OCI-LY1 (cell line): Measurements from ENCODE around the gene SLC2A9.

Experiments
- H2AFZ ChIP-seq: fragments of 200-600 bp; sonication (generic), shearing (Covaris generic); 2 replicates; pipeline ENCODE4 v1.6.0; 2014; ENCODE audit warnings: antibody characterized with exemption, mild to moderate bottlenecking, low read length
- H3F3A ChIP-seq: fragments of 200-600 bp; sonication (generic), shearing (Covaris generic); 2 replicates; pipeline ENCODE4 v1.6.0; 2014; ENCODE audit warnings: mild to moderate bottlenecking, antibody characterized with exemption, low read length, moderate library complexity; ENCODE audit not compliant: insufficient read depth
- H3K27ac ChIP-seq: fragments of 200-600 bp; sonication (generic); 2 replicates; pipeline ENCODE4 v1.5.1; 2014; ENCODE audit warnings: low read length, mixed run types, mild to moderate bottlenecking, low read depth; ENCODE audit not compliant: poor library complexity, severe bottlenecking
- H3K27me3 ChIP-seq: fragments of 200-600 bp; sonication (generic); 2 replicates; pipeline ENCODE4 v1.6.0; 2014; ENCODE audit warnings: antibody characterized with exemption, mild to moderate bottlenecking, low read length, moderate library complexity; ENCODE audit not compliant: insufficient read depth
- H3K36me3 ChIP-seq: fragments of 200-600 bp; sonication (generic); 2 replicates; pipeline ENCODE4 v1.6.1; 2014; ENCODE audit warnings: mild to moderate bottlenecking, antibody characterized with exemption, low read length, moderate library complexity, mixed read lengths; ENCODE audit not compliant: insufficient read depth
- H3K4me1 ChIP-seq: fragments of 200-600 bp; sonication (generic); 2 replicates; pipeline ENCODE4 v1.5.1; 2014; ENCODE audit warnings: mild to moderate bottlenecking, low read length, moderate library complexity; ENCODE audit not compliant: insufficient read depth, severe bottlenecking
- H3K4me2 ChIP-seq: fragments of 200-600 bp; sonication (generic), shearing (Covaris generic); 2 replicates; pipeline ENCODE4 v1.6.1; 2014; ENCODE audit warnings: low read length
- H3K4me3 ChIP-seq: fragments of 200-600 bp; sonication (generic); 2 replicates; pipeline ENCODE4 v1.5.1; 2014; ENCODE audit warnings: low read length, low read depth, mild to moderate bottlenecking, mixed read lengths; ENCODE audit not compliant: poor library complexity, severe bottlenecking
- H3K79me2 ChIP-seq: fragments of 200-600 bp; shearing (Covaris generic); 2 replicates; pipeline ENCODE4 v1.6.1; 2016; ENCODE audit warnings: mixed run types, low read length, mixed read lengths; ENCODE audit not compliant: insufficient read depth
- H3K9ac ChIP-seq: fragments of 200-600 bp; sonication (generic), shearing (Covaris generic); 2 replicates; pipeline ENCODE4 v1.6.1; 2014; ENCODE audit warnings: mild to moderate bottlenecking, low read length, mixed read lengths
- H3K9me2 ChIP-seq: fragments of 200-600 bp; sonication (generic), shearing (Covaris generic); 2 replicates; pipeline ENCODE4 v1.6.1; 2014; ENCODE audit warnings: low read depth, mild to moderate bottlenecking, low read length, mixed read lengths
- H3K9me3 ChIP-seq: fragments of 200-600 bp; shearing (Covaris generic); 2 replicates; pipeline ENCODE4 v1.6.1; 2014; ENCODE audit warnings: low read length, mixed read lengths
- H4K20me1 ChIP-seq: fragments of 200-600 bp; sonication (generic), shearing (Covaris generic); 2 replicates; pipeline ENCODE4 v1.6.0; 2016; ENCODE audit warnings: mild to moderate bottlenecking, low read length; ENCODE audit not compliant: insufficient read depth
- EZH2 ChIP-seq: fragments of 200-600 bp; sonication (generic), shearing (Covaris generic); IDR thresholded peaks from 2 replicates; pipeline ENCODE4 v1.8.0; 2017; ENCODE audit warnings: borderline replicate concordance, mixed run types, mild to moderate bottlenecking, antibody characterized with exemption, low read length, moderate library complexity, mixed read lengths
- TF ChIP-seq, protein P1 (sequence below): fragments of 200-600 bp; sonication (generic), shearing (Covaris generic); IDR thresholded peaks from 2 replicates; pipeline ENCODE4 v1.5.1; 2017; ENCODE audit warnings: mild to moderate bottlenecking, antibody characterized with exemption, low read length, moderate library complexity, mixed read lengths

SLC2A9 gene

DNA sequence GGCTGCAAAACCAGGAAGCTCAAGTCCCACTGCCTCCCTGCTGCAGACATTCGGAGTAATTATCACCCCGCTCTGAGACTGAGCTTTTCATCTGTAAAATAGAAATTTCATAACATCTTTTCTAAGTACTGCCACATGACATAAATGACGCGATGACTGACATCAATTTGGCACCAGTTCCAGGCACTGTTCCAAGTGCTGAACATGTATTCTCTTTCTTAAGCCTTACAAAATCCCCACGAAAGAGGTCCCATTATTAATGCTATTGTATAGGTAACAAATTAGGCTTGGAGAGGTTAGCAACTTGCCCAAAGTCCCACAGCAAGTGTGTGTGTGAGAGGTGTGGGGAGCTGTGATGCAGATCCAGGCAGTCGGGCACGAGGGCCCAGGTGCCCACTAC lies 56.4 kb downstream of the SLC2A9 start:
- Histone ChIP-seq H3K4me2 (no peak overlapping the region), H3K9me2 (no peaks in the 10 kb centered on the region), H3F3A (no peaks in the 10 kb centered on the region), H3K9ac (no peak overlapping the region), H3K4me3 (no peak overlapping the region), H4K20me1 (no peaks in the 10 kb centered on the region), H3K27me3 (no peaks in the 10 kb centered on the region), H2AFZ (no peak overlapping the region), H3K36me3 (no peaks in the 10 kb centered on the region), H3K79me2 (no peaks in the 10 kb centered on the region), H3K27ac (no peak overlapping the region), H3K9me3 (no peaks in the 10 kb centered on the region), H3K4me1 (peaks cover under 1% of the 10 kb centered on the region)
- no peak for TF ChIP-seq EZH2
- TF ChIP-seq, protein P1, sequence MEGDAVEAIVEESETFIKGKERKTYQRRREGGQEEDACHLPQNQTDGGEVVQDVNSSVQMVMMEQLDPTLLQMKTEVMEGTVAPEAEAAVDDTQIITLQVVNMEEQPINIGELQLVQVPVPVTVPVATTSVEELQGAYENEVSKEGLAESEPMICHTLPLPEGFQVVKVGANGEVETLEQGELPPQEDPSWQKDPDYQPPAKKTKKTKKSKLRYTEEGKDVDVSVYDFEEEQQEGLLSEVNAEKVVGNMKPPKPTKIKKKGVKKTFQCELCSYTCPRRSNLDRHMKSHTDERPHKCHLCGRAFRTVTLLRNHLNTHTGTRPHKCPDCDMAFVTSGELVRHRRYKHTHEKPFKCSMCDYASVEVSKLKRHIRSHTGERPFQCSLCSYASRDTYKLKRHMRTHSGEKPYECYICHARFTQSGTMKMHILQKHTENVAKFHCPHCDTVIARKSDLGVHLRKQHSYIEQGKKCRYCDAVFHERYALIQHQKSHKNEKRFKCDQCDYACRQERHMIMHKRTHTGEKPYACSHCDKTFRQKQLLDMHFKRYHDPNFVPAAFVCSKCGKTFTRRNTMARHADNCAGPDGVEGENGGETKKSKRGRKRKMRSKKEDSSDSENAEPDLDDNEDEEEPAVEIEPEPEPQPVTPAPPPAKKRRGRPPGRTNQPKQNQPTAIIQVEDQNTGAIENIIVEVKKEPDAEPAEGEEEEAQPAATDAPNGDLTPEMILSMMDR, result no peak

DNA sequence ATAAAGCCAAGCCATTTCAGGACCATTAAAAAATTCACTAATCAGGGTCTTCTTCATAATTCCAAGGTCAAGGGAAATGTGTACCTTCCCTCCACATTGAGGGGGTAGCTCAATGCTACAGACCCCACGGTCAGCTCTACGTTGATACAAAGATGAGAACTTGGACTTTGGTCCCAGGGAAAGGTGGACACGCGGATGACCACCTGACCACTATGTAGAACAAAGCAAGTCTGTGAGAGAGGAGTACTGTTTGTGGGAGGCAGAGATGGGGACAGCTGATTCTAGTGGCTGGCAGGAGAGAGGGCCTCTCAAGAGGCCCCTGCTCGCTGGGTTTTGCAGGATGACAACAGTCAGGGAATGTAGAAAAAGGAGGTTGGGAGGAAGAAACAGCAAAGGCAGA lies 58.0 kb downstream of the SLC2A9 start:
- Histone ChIP-seq H3K27ac (no peak overlapping the region), H3K4me3 (no peak overlapping the region), H3K9me2 (no peaks in the 10 kb centered on the region), H3K9ac (no peak overlapping the region), H3K27me3 (no peaks in the 10 kb centered on the region), H3K79me2 (no peaks in the 10 kb centered on the region), H3K4me2 (no peak overlapping the region), H2AFZ (no peak overlapping the region), H4K20me1 (no peaks in the 10 kb centered on the region), H3K4me1 (no peaks in the 10 kb centered on the region), H3K36me3 (no peaks in the 10 kb centered on the region), H3K9me3 (no peaks in the 10 kb centered on the region), H3F3A (no peaks in the 10 kb centered on the region)
- TF ChIP-seq, protein P1, result no peak
- no peak for TF ChIP-seq EZH2

DNA sequence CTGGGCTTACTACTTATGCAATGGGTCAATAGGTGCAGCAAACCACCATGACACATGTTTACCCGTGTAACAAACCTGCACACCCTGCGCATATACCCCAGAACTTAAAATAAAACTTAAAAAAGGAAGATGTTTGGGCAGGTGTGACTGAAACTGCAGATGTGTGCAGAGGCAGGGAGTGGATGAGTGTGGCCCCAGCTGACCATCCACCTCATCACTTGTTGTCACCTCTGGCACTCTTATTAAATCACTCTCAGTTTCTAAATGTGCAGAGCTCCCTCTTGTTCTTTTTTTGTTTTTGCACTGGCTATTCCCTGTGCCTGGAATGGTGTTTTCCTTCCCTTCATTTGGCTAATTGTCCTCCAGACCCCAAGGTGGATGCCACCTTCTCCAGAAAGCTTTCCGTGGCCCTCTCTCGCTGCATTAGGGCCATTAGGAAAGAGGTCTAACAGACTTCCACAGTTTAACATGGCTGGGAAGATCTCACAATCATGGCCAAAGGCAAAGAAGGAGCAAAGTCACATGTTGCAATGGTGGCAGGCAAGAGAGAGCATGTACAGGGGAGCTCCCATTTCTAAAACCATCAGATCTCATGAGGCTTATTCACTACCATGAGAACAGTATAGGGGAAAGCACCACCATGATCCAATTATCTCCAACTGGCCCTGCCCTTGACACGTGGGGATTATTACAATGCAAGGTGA lies 58.5 kb downstream of the SLC2A9 start:
- no peaks in the 10 kb centered on the region for H3K9me2 ChIP-seq
- no peaks in the 10 kb centered on the region for H3K27me3 ChIP-seq
- H3F3A ChIP-seq, result no peaks in the 10 kb centered on the region
- H3K9me3 ChIP-seq, result no peaks in the 10 kb centered on the region
- no peaks in the 10 kb centered on the region for H4K20me1 ChIP-seq
- H3K4me1 ChIP-seq, result no peaks in the 10 kb centered on the region
- TF ChIP-seq, protein P1, result no peak
- no peak for TF ChIP-seq EZH2
- no peak overlapping the region for H3K4me3 ChIP-seq
- H3K79me2 ChIP-seq, result no peaks in the 10 kb centered on the region
- H2AFZ ChIP-seq, result no peak overlapping the region
- no peak overlapping the region for H3K4me2 ChIP-seq
- no peak overlapping the region for H3K27ac ChIP-seq
- H3K36me3 ChIP-seq, result no peaks in the 10 kb centered on the region
- no peak overlapping the region for H3K9ac ChIP-seq
